B cell (primary cell): ENCODE measurements around the gene VANGL2.

Experiments used
- CTCF ChIP-seq: fragments of 200-600 bp; IDR thresholded peaks from one replicate; pipeline ENCODE4 v1.8.0; 2022; ENCODE audit warnings: antibody characterized with exemption, mild to moderate bottlenecking
- EZH2 ChIP-seq: IDR thresholded peaks from 2 replicates; pipeline ENCODE4 v1.6.1; 2012; ENCODE audit warnings: borderline replicate concordance, low read depth, mild to moderate bottlenecking, moderate library complexity, low read length; ENCODE audit not compliant: insufficient read depth, poor library complexity, severe bottlenecking

GRCh38 chr1:160407839-160408801, 7.8 kb downstream of the VANGL2 start:
- TF ChIP-seq CTCF (no peak), EZH2 (no peak)
